Measurements from ENCODE around the gene PRRT4.

Gene PRRT4

DNA sequence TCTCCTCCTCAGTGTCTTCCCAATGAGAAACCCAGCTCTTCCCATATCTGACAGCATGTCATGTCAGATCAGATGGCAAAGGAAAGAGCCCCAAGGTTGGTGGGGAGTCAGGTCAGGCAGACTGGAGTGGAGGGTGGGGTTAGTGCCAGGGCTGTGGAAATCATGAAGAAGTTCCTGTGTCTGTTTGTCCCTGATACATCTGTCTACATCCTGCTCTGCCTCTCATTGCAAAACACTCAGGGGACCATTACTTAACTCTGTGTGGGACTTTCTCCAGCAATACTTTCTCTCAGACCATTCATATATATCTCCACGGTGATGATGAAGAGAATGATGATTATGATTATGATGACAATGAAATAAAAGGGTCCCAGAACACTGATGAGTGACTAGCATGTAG lies 3.3 kb downstream of the PRRT4 start:
- Mint-ChIP-seq H3K27me3 (peaks cover 33 to 69% of the 10 kb centered on the region in 2 donors), H3K27ac (no peak overlapping the region), H3K36me3 (ENCODE audit: insufficient read depth) (no peaks in the 10 kb centered on the region), H3K4me1 (ENCODE audit: low read depth in 2 of 2) (peaks cover 11 to 23% of the 10 kb centered on the region in 2 donors), H3K4me3 (no peak overlapping the region), H3K9me3 (no peaks in the 10 kb centered on the region)
- no peak for DNase-seq
- ATAC-seq (replicated peaks): no peak

DNA sequence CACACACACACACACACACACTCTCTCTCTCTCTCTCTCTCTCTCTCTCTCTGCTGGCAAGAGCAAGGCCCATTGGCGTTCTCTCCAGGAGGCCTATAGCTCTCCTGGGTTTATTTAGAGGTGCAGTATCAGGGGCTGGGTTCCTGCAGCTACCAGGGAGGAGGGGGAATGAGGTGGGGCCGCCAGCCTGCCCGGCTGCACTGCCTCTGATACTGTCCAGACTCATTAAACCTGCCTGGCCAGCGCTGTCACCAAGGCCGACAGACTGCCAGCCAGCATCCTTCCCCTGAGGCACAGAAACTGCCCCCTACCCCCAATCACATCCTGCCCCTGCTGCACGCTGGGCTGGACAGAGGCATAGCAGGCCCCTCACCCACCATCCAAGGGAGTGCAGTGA lies 4.3 kb downstream of the PRRT4 start:
- H3K9me3 Mint-ChIP-seq: no peaks in the 10 kb centered on the region
- DNase-seq (no peak), ATAC-seq (replicated peaks) (no peak)
- no peak overlapping the region for H3K4me3 Mint-ChIP-seq
- peaks cover 30 to 68% of the 10 kb centered on the region in 2 donors for H3K27me3 Mint-ChIP-seq
- no peaks in the 10 kb centered on the region for H3K36me3 Mint-ChIP-seq (ENCODE audit: insufficient read depth)
- peaks cover 6 to 26% of the 10 kb centered on the region in 2 donors for H3K4me1 Mint-ChIP-seq (ENCODE audit: low read depth in 2 of 2)
- no peak overlapping the region for H3K27ac Mint-ChIP-seq

DNA sequence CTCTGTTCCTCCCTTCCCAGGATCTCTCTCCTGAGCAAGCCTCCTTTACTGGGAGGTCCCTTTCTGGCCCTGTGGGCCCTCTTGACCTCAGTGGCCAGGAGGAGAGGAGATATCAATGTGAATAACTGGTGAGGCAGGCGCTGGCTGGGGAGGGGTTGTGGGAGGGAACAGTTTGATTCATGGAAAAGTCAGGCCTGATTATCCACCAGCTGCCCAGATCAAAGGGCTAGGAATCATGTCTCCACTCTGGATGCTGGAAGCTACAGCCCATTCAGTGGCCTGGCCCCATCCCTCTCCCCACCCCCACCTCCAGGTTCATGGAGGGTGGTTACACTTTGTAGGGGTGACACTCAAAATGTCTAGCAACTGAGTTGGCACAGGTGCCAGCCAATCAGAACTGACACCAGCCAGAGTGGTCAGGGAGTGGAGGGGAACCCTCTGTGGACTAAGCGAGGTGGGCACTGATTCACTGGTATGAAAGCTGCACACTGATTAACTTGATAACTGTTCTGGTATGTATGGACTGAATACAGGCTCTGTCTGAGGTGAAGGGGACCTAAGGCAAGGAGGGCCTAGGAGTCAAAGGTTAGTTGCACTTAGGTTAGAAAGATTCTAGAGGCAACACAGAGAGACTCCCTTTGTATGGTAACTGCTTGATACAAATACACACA lies 4.8 kb downstream of the PRRT4 start:
- Mint-ChIP-seq H3K36me3 (ENCODE audit: insufficient read depth) (no peaks in the 10 kb centered on the region), H3K27ac (no peak overlapping the region), H3K4me1 (ENCODE audit: low read depth in 2 of 2) (peaks cover under 1 to 21% of the 10 kb centered on the region in 2 donors), H3K9me3 (no peaks in the 10 kb centered on the region), H3K4me3 (no peak overlapping the region), H3K27me3 (peaks cover 27 to 63% of the 10 kb centered on the region in 2 donors)
- ATAC-seq (replicated peaks): no peak
- DNase-seq: no peak

DNA sequence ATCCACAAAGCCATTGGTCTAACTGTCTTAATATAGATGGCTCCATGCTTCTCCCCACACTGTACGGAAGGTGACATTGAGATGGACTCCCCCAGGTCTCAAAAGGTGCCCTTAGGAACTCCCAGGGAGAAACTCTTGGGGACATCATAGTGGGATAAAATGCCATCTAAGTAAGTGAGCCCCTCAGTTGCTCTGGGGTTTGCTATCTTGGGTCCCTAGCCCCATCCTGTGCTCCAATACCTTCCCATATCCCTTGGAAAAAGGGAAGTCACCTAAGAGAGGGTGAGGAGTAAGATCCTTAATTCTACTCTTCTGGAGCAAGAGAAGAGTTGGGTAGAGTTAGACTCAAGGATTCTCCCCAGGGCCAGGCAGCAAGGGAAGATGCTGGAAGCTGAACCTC lies 7.9 kb downstream of the PRRT4 start:
- peak overlapping the region in 1 of 2 donors; percentile 70 for H3K4me3 Mint-ChIP-seq
- peaks cover 39 to 40% of the 10 kb centered on the region in 2 donors for H3K27me3 Mint-ChIP-seq
- ATAC-seq (replicated peaks): no peak
- DNase-seq: no peak
- H3K27ac Mint-ChIP-seq: no peak overlapping the region
- H3K36me3 Mint-ChIP-seq (ENCODE audit: insufficient read depth): no peaks in the 10 kb centered on the region
- H3K9me3 Mint-ChIP-seq: no peaks in the 10 kb centered on the region
- peaks cover 0 to 11% of the 10 kb centered on the region in 2 donors for H3K4me1 Mint-ChIP-seq (ENCODE audit: low read depth in 2 of 2)

DNA sequence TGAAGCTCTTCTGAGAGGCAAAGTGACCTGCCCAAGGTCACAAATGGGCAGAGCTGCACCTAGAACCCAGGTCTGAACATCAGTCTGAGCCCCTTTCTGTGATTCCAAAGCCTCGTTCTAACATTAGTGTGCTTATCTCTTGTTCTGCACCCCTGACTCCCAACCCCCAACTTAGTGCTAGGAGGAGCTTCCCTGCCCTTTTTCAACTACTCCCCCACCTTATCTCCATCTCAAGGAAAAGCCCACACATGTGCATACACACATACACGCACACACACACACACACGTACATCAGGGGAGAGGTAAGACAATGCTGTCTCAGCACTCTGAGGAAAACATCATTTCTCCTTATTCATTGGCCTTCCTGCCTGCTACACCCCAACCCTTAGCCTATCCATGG lies 8.3 kb downstream of the PRRT4 start:
- no peak for DNase-seq
- Mint-ChIP-seq H3K27me3 (peaks cover 35 to 44% of the 10 kb centered on the region in 2 donors), H3K4me3 (peak overlapping the region; percentile 66 to 70)

DNA sequence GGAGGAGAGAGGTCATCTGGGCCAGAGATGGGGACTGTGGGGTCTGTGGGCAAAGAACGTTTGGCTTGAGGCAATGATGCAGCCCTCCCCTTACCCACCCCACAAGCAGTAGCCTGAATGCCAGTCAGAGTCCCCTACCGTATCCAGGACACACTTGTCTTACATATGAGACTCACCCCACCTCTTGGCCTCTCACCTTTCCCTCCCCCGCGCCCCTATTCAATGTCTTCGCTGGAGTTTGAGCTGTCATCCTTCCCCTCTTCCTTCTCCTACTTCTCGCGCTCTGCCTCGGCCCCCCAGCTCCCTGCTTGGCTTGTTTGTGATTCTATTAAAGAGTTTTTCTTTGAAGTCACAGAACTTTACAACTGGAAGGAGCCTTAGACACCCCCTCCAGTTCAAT lies 8.9 kb downstream of the PRRT4 start:
- peaks cover 34 to 50% of the 10 kb centered on the region in 2 donors for H3K27me3 Mint-ChIP-seq
- H3K4me3 Mint-ChIP-seq: peak overlapping the region; percentile 66 to 70
- ATAC-seq (replicated peaks) (no peak), DNase-seq (no peak)
- no peaks in the 10 kb centered on the region for H3K9me3 Mint-ChIP-seq
- H3K27ac Mint-ChIP-seq: no peak overlapping the region
- H3K36me3 Mint-ChIP-seq (ENCODE audit: insufficient read depth): no peaks in the 10 kb centered on the region
- peaks cover 0 to 11% of the 10 kb centered on the region in 2 donors for H3K4me1 Mint-ChIP-seq (ENCODE audit: low read depth in 2 of 2)

More for the DNA sequence above, 8.3 kb downstream of the PRRT4 start:
- Mint-ChIP-seq H3K4me1 (ENCODE audit: low read depth in 2 of 2) (peaks cover 0 to 11% of the 10 kb centered on the region in 2 donors), H3K27ac (no peak overlapping the region), H3K9me3 (no peaks in the 10 kb centered on the region), H3K36me3 (ENCODE audit: insufficient read depth) (no peaks in the 10 kb centered on the region)
- ATAC-seq (replicated peaks): no peak

DNA sequence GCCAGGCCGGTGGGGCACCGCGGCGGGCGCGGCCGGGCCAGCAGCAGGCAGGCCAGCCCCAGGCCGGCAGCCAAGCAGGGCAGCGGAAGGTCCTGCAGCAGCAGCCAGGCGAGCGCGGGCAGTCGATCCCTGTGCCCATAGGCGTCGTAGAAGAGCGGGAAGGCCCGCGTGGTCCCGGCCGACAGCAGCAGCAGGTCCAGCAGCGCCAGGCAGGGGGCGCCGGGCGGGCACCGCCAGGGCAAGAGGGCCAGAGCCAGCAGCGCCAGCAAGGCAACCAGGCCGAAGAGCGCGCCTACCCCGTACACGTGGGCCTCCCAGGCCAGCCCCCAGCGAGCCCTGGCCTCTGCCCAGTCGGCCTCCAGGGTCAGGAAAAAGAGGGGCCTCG lies 9.3 kb downstream of the PRRT4 start:
- H3K27me3 Mint-ChIP-seq: peaks cover 34 to 55% of the 10 kb centered on the region in 2 donors
- no peak overlapping the region for H3K4me3 Mint-ChIP-seq
- H3K27ac Mint-ChIP-seq: no peak overlapping the region
- H3K4me1 Mint-ChIP-seq (ENCODE audit: low read depth in 2 of 2): peaks cover 0 to 11% of the 10 kb centered on the region in 2 donors
- no peaks in the 10 kb centered on the region for H3K9me3 Mint-ChIP-seq
- DNase-seq: peak in 2 of 3 experiments; percentile 5 to 12
- peak; percentile 38 for ATAC-seq (replicated peaks)
- H3K36me3 Mint-ChIP-seq (ENCODE audit: insufficient read depth): no peaks in the 10 kb centered on the region

DNA sequence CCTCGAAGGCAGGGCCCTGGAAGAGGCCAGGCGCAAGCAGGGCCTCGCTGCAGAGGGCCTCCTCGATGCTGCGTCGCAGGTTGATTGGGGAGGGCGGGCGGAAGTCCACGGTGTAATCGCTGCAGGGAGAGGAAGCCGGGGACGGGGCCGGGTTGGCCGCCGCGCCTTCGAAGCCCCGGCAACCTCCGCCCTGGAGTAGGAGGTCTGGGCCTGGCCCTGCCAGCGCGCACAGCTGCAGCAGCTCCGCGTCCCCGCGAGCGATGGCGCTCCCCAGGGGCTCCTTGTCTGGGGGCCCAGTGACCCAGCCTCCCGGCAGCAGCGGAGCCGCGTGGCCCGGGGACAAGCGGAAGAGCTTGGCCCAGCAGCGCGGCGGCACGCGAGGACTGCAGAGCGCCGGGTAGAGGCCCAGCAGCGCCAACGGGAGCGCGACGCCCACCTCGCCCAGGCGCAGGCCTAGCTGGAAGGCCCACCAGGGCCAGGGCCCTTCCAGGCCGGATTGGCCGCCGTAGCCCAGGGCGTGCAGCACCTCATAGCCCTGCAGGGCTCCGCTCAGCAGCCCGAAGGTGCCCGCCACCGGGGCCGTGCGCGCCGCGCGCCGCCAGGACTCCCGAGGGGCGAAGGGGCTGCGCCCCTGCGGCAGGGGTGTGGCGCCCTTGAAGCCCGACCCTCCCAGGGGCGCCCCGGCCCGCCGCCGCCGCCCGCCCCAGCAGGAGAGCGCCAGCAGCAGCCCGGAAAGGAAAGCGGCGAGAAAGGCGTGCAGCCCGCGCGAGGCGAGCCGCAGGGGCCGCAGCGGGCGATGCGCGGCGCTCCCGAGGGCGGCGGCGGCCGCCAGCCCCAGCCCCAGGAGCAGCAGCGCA lies 10.0 kb downstream of the PRRT4 start:
- H3K36me3 Mint-ChIP-seq (ENCODE audit: insufficient read depth): no peaks in the 10 kb centered on the region
- no peaks in the 10 kb centered on the region for H3K9me3 Mint-ChIP-seq
- H3K4me3 Mint-ChIP-seq: peak overlapping the region in 1 of 2 donors; percentile 31
- peak; percentile 62 for ATAC-seq (replicated peaks)
- peaks cover 34 to 55% of the 10 kb centered on the region in 2 donors for H3K27me3 Mint-ChIP-seq
- peaks cover 0 to 11% of the 10 kb centered on the region in 2 donors for H3K4me1 Mint-ChIP-seq (ENCODE audit: low read depth in 2 of 2)
- peak in 1 of 3 experiments; percentile 5 for DNase-seq
- no peak overlapping the region for H3K27ac Mint-ChIP-seq

DNA sequence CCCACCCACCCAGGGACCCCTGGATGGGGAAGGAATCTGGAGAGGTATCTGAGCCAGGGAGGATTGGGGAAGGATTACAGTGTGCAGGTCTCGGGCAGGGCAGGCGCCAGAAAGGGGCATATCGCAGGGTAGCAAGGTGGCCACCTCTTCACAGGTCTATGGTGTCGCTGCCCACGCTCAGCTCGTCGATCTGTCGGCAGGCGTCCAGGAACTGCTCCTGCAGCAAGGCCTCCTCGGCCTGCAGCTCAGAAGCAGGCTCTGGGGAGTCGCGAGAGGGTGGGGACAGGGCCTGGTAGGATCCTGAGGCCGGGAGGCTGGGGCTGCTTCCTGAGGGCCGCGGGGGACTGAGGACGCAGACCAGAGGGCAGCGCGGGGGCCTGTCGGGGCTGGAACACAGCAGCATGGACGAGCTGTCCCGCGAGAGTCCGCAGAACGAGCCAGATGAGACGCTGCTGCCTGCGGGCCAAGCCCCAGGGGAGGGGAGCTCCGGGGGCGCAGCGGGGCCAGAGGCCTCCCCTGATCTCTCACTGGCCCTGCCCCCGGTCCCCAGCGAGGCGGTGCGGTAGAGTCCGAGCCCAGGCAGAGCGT lies 10.7 kb downstream of the PRRT4 start:
- Mint-ChIP-seq H3K4me3 (peak overlapping the region; percentile 10 to 63), H3K4me1 (ENCODE audit: low read depth in 2 of 2) (peaks cover 0 to 10% of the 10 kb centered on the region in 2 donors), H3K9me3 (no peaks in the 10 kb centered on the region), H3K27ac (no peak overlapping the region), H3K27me3 (peaks cover 33 to 55% of the 10 kb centered on the region in 2 donors), H3K36me3 (ENCODE audit: insufficient read depth) (no peaks in the 10 kb centered on the region)
- ATAC-seq (replicated peaks): no peak
- DNase-seq: no peak

DNA sequence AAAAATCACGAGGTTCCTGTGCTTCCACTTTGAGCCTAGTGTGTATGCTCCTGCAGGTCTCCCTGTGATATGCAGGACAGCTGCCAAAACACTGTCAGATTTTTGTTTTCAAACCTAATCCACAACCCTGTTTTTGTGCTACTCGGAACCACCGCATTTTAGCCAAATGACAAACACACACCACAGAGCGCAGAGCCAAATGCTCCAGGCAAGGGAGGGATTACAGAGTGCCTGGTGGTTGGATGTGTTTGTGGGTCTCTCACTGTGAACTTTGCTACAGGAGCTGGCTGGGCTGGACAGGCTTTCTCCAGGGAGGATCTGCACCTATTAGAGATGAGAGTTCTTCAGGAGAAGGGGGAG lies 12.0 kb downstream of the PRRT4 start:
- peaks cover 0 to 6% of the 10 kb centered on the region in 2 donors for H3K4me1 Mint-ChIP-seq (ENCODE audit: low read depth in 2 of 2)
- H3K27me3 Mint-ChIP-seq: peaks cover 27 to 54% of the 10 kb centered on the region in 2 donors
- no peaks in the 10 kb centered on the region for H3K9me3 Mint-ChIP-seq
- no peak overlapping the region for H3K4me3 Mint-ChIP-seq
- peak overlapping the region in 1 of 2 donors; percentile 39 for H3K27ac Mint-ChIP-seq
- no peaks in the 10 kb centered on the region for H3K36me3 Mint-ChIP-seq (ENCODE audit: insufficient read depth)
- DNase-seq (no peak), ATAC-seq (replicated peaks) (no peak)

DNA sequence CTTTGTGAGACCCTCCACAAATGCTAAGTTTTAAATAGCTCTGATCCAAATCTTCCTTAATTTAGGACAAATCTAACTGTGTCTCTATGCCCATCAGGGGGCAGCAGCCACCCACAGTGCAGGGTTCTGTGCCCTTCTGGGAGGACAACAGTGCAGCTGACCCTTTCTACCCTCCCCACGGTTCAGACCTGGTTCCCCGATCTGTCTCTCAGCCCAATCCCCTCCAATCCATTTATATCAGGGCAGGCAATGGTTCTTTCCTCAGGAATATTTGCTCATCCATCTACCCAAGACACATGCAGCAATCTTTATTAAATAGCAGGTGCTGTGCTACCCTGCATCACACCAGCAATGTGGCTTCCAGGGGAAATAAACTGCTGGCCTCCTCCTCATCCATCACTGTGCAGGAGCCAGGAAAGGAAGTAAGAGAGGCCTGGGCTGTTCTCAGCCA lies 13.8 kb downstream of the PRRT4 start:
- DNase-seq (peak in 1 of 3 experiments; percentile 15), ATAC-seq (replicated peaks) (no peak)
- H3K27me3 Mint-ChIP-seq: peaks cover 10 to 36% of the 10 kb centered on the region in 2 donors
- H3K36me3 Mint-ChIP-seq (ENCODE audit: insufficient read depth): peaks cover 1% of the 10 kb centered on the region
- no peak overlapping the region for H3K4me3 Mint-ChIP-seq
- peaks cover 5 to 6% of the 10 kb centered on the region in 2 donors for H3K4me1 Mint-ChIP-seq (ENCODE audit: low read depth in 2 of 2)
- H3K27ac Mint-ChIP-seq: no peak overlapping the region
- H3K9me3 Mint-ChIP-seq: no peaks in the 10 kb centered on the region

DNA sequence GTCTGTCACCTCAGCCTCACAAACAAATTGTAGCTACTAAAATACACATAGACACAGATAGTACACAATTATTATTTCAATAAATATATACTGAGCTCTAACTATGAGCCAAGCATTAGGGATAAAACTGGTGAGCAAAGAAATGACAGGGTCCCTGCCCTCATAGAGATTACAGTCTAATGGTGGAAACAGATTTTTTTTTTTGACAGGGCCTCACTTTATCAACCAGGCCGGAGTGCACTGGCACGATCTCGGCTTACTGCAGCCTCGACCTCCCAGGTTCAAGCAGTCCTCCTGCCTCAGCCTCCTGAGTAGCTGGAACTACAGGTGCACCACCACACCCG lies 17.1 kb downstream of the PRRT4 start:
- Mint-ChIP-seq H3K27me3 (peaks cover 0 to 22% of the 10 kb centered on the region in 2 donors), H3K4me3 (peak overlapping the region in 1 of 2 donors; percentile 96), H3K27ac (no peak overlapping the region), H3K9me3 (no peaks in the 10 kb centered on the region), H3K36me3 (ENCODE audit: insufficient read depth) (peaks cover 4% of the 10 kb centered on the region), H3K4me1 (ENCODE audit: low read depth in 2 of 2) (peaks cover 22 to 25% of the 10 kb centered on the region in 2 donors)
- ATAC-seq (replicated peaks) (no peak), DNase-seq (no peak)

DNA sequence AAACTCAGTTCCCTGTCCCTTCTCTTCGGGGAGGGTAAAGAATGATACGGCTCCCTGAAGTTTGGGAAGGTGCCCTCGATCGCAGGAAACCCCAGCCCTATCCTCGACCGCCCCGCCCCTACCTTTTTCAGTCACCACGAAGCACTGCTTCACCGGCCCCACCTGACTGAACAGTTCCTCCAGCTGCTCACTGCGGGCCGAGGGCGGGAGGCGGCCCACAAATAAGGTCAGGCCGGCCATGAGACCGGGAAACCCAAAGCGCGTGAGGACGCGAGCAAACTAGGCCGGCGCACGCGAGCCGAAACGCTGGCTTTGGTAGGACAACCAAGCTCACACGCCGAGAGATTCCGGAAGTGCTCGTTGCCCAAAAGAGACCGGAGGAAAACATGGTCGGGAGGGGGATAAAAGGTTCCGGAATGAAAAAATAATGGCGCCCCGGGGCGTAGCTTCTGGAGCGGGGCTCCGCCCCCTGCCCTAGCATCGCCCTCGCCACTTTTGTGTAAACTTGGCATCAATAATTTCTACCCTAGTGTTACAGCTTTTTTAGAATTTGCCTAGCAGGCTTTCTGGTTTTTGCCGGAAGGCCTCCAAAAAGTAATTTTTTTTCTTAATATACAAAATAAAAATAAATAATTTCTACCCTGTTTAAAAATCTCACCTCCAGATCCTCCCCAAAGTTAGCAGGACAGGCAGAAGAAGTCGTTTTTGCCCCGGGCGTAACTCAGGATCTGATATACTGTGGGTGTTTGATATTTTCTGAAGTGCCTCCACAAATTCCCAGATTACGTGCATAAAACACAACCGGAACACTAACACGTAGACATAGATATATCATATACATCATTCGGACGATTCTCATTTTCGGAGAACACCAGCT lies 17.7 kb downstream of the PRRT4 start, which contains the start of gene RBM28:
Gene RBM28, minus strand, starts transcription at position 355 of the 877 bp plus-strand sequence. Its CDS starts 115 bp downstream, at position 240.
- H3K4me1 Mint-ChIP-seq (ENCODE audit: low read depth in 2 of 2): peaks cover 22 to 25% of the 10 kb centered on the region in 2 donors
- no peaks in the 10 kb centered on the region for H3K9me3 Mint-ChIP-seq
- DNase-seq: peak; percentile 80 to 93 (median 84)
- H3K36me3 Mint-ChIP-seq (ENCODE audit: insufficient read depth): peaks cover 10% of the 10 kb centered on the region
- H3K27me3 Mint-ChIP-seq: peaks cover 0 to 16% of the 10 kb centered on the region in 2 donors
- peak within 1 kb of the TSS; percentile 85 to 88 for H3K27ac Mint-ChIP-seq
- peak; percentile 91 for ATAC-seq (replicated peaks)
- H3K4me3 Mint-ChIP-seq: peak within 1 kb of the TSS; percentile 96 to 97

Measured in effector memory CD8-positive, alpha-beta T cell (primary cell).